Mesothelial cell of epicardium (in vitro differentiated cells): ENCODE data around the gene RGMA. TPM values are rescaled to one million over a fixed set of nuclear protein-coding genes. Genes with fewer than 3 reads are reported as not detected.

ENCODE experiments used
- DNase-seq, 2 experiments: peaks; one replicate each; pipeline ENCODE4 v3.0.0; 2021; ENCODE audit warnings: low spot score in 2 of 2; ENCODE audit not compliant: unreplicated experiment in 2 of 2
- H3K27ac Mint-ChIP-seq: 2 replicates; pipeline ENCODE4 v1.8.0; 2021; ENCODE audit warnings: mixed read lengths
- H3K27me3 Mint-ChIP-seq: 2 replicates; pipeline ENCODE4 v1.8.0; 2021; ENCODE audit warnings: low read depth, mixed read lengths
- H3K36me3 Mint-ChIP-seq: 2 replicates; pipeline ENCODE4 v1.8.0; 2021; ENCODE audit warnings: mixed read lengths
- H3K4me1 Mint-ChIP-seq: 2 replicates; pipeline ENCODE4 v1.8.0; 2021; ENCODE audit warnings: mixed read lengths
- H3K4me3 Mint-ChIP-seq: 2 replicates; pipeline ENCODE4 v1.8.0; 2021; ENCODE audit warnings: mild to moderate bottlenecking, moderate library complexity, mixed read lengths
- H3K9me3 Mint-ChIP-seq: 2 replicates; pipeline ENCODE4 v1.8.0; 2021; ENCODE audit warnings: mixed read lengths
- total RNA-seq: library from RNA; stranded (reverse); gene quantifications from 3 replicates; pipeline ENCODE4 v1.2.1, GENCODE V29; 2021
- TF ChIP-seq, protein P1 (sequence below): fragments of 200-600 bp; sonication (generic); IDR thresholded peaks from one replicate; pipeline ENCODE4 v1.5.0; 2021; ENCODE audit warnings: antibody characterized with exemption; ENCODE audit not compliant: unreplicated experiment

Gene RGMA
- total RNA-seq, 1 donor from 2014 or later, result 26.1 TPM

GRCh38 chr15:93086791-93087190, 2.2 kb downstream of the RGMA start:
- DNase-seq, result no peak
- H3K9me3 Mint-ChIP-seq, result no peaks in the 10 kb centered on the region
- no peaks in the 10 kb centered on the region for H3K36me3 Mint-ChIP-seq
- peaks cover 65% of the 10 kb centered on the region for H3K27me3 Mint-ChIP-seq
- peaks cover 16% of the 10 kb centered on the region for H3K4me1 Mint-ChIP-seq
- TF ChIP-seq, protein P1, sequence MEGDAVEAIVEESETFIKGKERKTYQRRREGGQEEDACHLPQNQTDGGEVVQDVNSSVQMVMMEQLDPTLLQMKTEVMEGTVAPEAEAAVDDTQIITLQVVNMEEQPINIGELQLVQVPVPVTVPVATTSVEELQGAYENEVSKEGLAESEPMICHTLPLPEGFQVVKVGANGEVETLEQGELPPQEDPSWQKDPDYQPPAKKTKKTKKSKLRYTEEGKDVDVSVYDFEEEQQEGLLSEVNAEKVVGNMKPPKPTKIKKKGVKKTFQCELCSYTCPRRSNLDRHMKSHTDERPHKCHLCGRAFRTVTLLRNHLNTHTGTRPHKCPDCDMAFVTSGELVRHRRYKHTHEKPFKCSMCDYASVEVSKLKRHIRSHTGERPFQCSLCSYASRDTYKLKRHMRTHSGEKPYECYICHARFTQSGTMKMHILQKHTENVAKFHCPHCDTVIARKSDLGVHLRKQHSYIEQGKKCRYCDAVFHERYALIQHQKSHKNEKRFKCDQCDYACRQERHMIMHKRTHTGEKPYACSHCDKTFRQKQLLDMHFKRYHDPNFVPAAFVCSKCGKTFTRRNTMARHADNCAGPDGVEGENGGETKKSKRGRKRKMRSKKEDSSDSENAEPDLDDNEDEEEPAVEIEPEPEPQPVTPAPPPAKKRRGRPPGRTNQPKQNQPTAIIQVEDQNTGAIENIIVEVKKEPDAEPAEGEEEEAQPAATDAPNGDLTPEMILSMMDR, result no peak
- H3K4me3 Mint-ChIP-seq, result peak overlapping the region; percentile 35
- no peak overlapping the region for H3K27ac Mint-ChIP-seq

- H3K27me3 Mint-ChIP-seq, result peaks cover 76% of the 10 kb centered on the region
- TF ChIP-seq, protein P1, result no peak
- DNase-seq, result no peak
- H3K27ac Mint-ChIP-seq, result no peak overlapping the region
- H3K36me3 Mint-ChIP-seq, result no peaks in the 10 kb centered on the region
- no peak overlapping the region for H3K4me3 Mint-ChIP-seq
- H3K4me1 Mint-ChIP-seq, result peaks cover 16% of the 10 kb centered on the region
- H3K9me3 Mint-ChIP-seq, result no peaks in the 10 kb centered on the region
Observed at GRCh38 chr15:93085692-93086091, 3.3 kb downstream of the RGMA start.

GRCh38 chr15:93082861-93083260, 6.2 kb downstream of the RGMA start:
- Mint-ChIP-seq H3K27me3 (peaks cover 88% of the 10 kb centered on the region), H3K36me3 (no peaks in the 10 kb centered on the region), H3K4me1 (peaks cover 2% of the 10 kb centered on the region), H3K27ac (no peak overlapping the region), H3K4me3 (no peak overlapping the region), H3K9me3 (no peaks in the 10 kb centered on the region)
- DNase-seq, result no peak
- TF ChIP-seq, protein P1, result no peak

GRCh38 chr15:93081399-93081798, 7.6 kb downstream of the RGMA start:
- DNase-seq, result no peak
- H3K27me3 Mint-ChIP-seq, result peaks cover 87% of the 10 kb centered on the region

GRCh38 chr15:93080451-93080850, 8.6 kb downstream of the RGMA start:
- Mint-ChIP-seq H3K36me3 (no peaks in the 10 kb centered on the region), H3K27me3 (peaks cover 85% of the 10 kb centered on the region), H3K4me1 (no peaks in the 10 kb centered on the region), H3K4me3 (no peak overlapping the region), H3K9me3 (no peaks in the 10 kb centered on the region), H3K27ac (no peak overlapping the region)
- no peak for DNase-seq
- TF ChIP-seq, protein P1, result no peak

More at GRCh38 chr15:93081399-93081798, 7.6 kb downstream of the RGMA start:
- no peaks in the 10 kb centered on the region for H3K36me3 Mint-ChIP-seq
- TF ChIP-seq, protein P1, result no peak
- no peak overlapping the region for H3K4me3 Mint-ChIP-seq
- no peaks in the 10 kb centered on the region for H3K9me3 Mint-ChIP-seq
- no peak overlapping the region for H3K27ac Mint-ChIP-seq
- no peaks in the 10 kb centered on the region for H3K4me1 Mint-ChIP-seq

GRCh38 chr15:93076875-93077274, 12.1 kb downstream of the RGMA start:
- Mint-ChIP-seq H3K4me1 (peaks cover 12% of the 10 kb centered on the region), H3K27me3 (peaks cover 68% of the 10 kb centered on the region), H3K27ac (no peak overlapping the region), H3K4me3 (no peak overlapping the region), H3K9me3 (no peaks in the 10 kb centered on the region), H3K36me3 (no peaks in the 10 kb centered on the region)
- no peak for DNase-seq
- TF ChIP-seq, protein P1, result no peak
